Heart left ventricle (tissue), 13 donors: ENCODE results near the gene MYH16.

Experiments used
- CTCF ChIP-seq, 12 donors: fragments of 200-600 bp; sonication (generic) in 4 of 12; IDR thresholded peaks; one replicate each; pipeline versions ENCODE4 v1.5.0 to v1.8.0; 2018 to 2022; ENCODE audit warnings: antibody characterized with exemption in 12 of 12, mild to moderate bottlenecking in 5 of 12
- POLR2A ChIP-seq, 2 donors: fragments of 450-650 bp; IDR thresholded peaks; one replicate each; pipeline ENCODE4 v1.6.1; 2017; ENCODE audit warnings: antibody characterized with exemption in 2 of 2, mild to moderate bottlenecking in 2 of 2, moderate library complexity in 2 of 2
- donor health status: ischemic (EF 13 %, LVEDD 7.1; RV severe dilation, severe dysfunction).
- donor health status: DM: no; HTN: yes; CAD: no.
- donor health status: DM: no; HTN: no; CAD: no.
- donor health status: ischemic (EF 25% LVEDD 6.9; RV normal size, moderate dysfunction).
- donor health status: ischemic (EF 25% LVEDD 5.7; RV mildly dilated, moderate dysfunction).
- donor health status: ischemic (EF 35%, LVEDD 5.7; RV mildly dilated, moderate dysfunction).
- donor health status: nonischemic (EF 11% LVEDD 7.7; RV severe dilation, severe dysfunction).
- donor health status: DM: yes; HTN: yes; CAD: no.
- donor health status: PGD.
- donor health status: ischemic (EF 29% LVEDD 5.4; RV normal size, mild dysfunction).
- donor health status: nonischemic (EF 23%, LVEDD 6.1; RV moderate dilation, normal function).

- TF ChIP-seq CTCF (IDR thresholded peaks at IDR 0.05) (no peak), POLR2A (IDR thresholded peaks at IDR 0.05) (no peak)
These were observed 53.8 kb downstream of the MYH16 start for GRCh38 chr7:99326408-99326782.
